AG04449 (cell line): Measurements from ENCODE around the gene CYP2A7.
"Not testable (repeated sequence)": the region's sequence is repeated elsewhere in the genome, so short reads cannot be mapped to it uniquely, and the experiment has no call there.

Source experiments
- CTCF ChIA-PET: fragments of 350-600 bp; formaldehyde crosslinking; extraction: SDS; loops from one replicate; lab custom pipeline; 2021; ENCODE audit warnings: antibody characterized with exemption; lab: Yijun Ruan, JAX
- POLR2A ChIA-PET: fragments of 400-600, 350-600 bp; formaldehyde crosslinking; extraction: SDS; loops from one replicate; lab custom pipeline; 2020; ENCODE audit warnings: antibody characterized with exemption, inconsistent platforms; lab: Yijun Ruan, JAX
- DNase-seq: peaks from one replicate; pipeline ENCODE4 v3.0.0-alpha.2; 2010; ENCODE audit warnings: low read depth, low spot score
- H3K4me3 ChIP-seq: 2 replicates; pipeline ENCODE4 v1.5.1; 2011; ENCODE audit warnings: low read depth, mild to moderate bottlenecking, control low read depth, low read length
- CTCF ChIP-seq: IDR thresholded peaks from one replicate; pipeline ENCODE4 v1.5.1; 2011; ENCODE audit warnings: mild to moderate bottlenecking, moderate library complexity, low read length, control low read depth, inconsistent platforms; ENCODE audit not compliant: insufficient read depth; ENCODE audit errors: missing control alignments

CYP2A7 gene

GRCh38 chr19:40882062-40882461 lies at the start of gene CYP2A7:
CYP2A7 (minus strand) TSS chr19:40882231; CDS start chr19:40882210, 21 bp downstream.
- DNase-seq, H3K4me3 ChIP-seq, POLR2A ChIA-PET, CTCF ChIA-PET: not testable (repeated sequence)

- POLR2A ChIA-PET, DNase-seq, CTCF ChIA-PET, H3K4me3 ChIP-seq: not testable (repeated sequence)
These were observed 48.8 kb upstream of the CYP2A7 start for GRCh38 chr19:40930799-40931198.

- H3K4me3 ChIP-seq, CTCF ChIA-PET, POLR2A ChIA-PET, DNase-seq: not testable (repeated sequence)
These were observed 47.9 kb upstream of the CYP2A7 start for GRCh38 chr19:40929942-40930341.

- ChIA-PET CTCF (no interaction called here), POLR2A (no interaction called here)
- DNase-seq, result no peak
- no peak for TF ChIP-seq CTCF
- no peak overlapping the region for H3K4me3 ChIP-seq
These were observed 46.8 kb upstream of the CYP2A7 start for GRCh38 chr19:40928850-40929249.

- CTCF ChIA-PET, result no interaction called here
- no peak for DNase-seq
These were observed 45.5 kb upstream of the CYP2A7 start for GRCh38 chr19:40927567-40927966.

GRCh38 chr19:40926276-40926675 lies 44.2 kb upstream of the CYP2A7 start:
- CTCF ChIA-PET, POLR2A ChIA-PET, H3K4me3 ChIP-seq, DNase-seq: not testable (repeated sequence)

More at GRCh38 chr19:40927567-40927966, 45.5 kb upstream of the CYP2A7 start:
- TF ChIP-seq CTCF, result no peak
- no peak overlapping the region for H3K4me3 ChIP-seq
- POLR2A ChIA-PET, result no interaction called here

GRCh38 chr19:40923934-40924391 lies 41.9 kb upstream of the CYP2A7 start:
- ChIA-PET CTCF (no interaction called here), POLR2A (no interaction called here)
- H3K4me3 ChIP-seq, result no peak overlapping the region
- TF ChIP-seq CTCF, result no peak
- no peak for DNase-seq

- H3K4me3 ChIP-seq, CTCF ChIA-PET, DNase-seq, POLR2A ChIA-PET: not testable (repeated sequence)
These were observed 40.5 kb upstream of the CYP2A7 start for GRCh38 chr19:40922237-40923160.
